HepG2 (cell line): ENCODE measurements around the gene NAPB. TPM values are rescaled to one million over a fixed set of nuclear protein-coding genes. Genes with fewer than 3 reads are reported as not detected.

Experiments
- ATF1 ChIP-seq: IDR thresholded peaks from 2 replicates; pipeline ENCODE4 v1.6.1; 2016; ENCODE audit warnings: mild to moderate bottlenecking, control low read depth
- CHCHD3 ChIP-seq: sonication (generic); formaldehyde crosslinking; IDR thresholded peaks from 2 replicates; pipeline ENCODE4 v1.8.0; 2022; ENCODE audit warnings: mild to moderate bottlenecking, missing genetic modification reagents, moderate library complexity
- ELK4 ChIP-seq: sonication (generic); formaldehyde crosslinking; IDR thresholded peaks from 2 replicates; pipeline ENCODE4 v1.9.0; 2021; ENCODE audit warnings: missing genetic modification reagents, borderline replicate concordance
- GATAD1 ChIP-seq: IDR thresholded peaks from 2 replicates; pipeline ENCODE4 v1.6.1; 2016; ENCODE audit warnings: missing genetic modification reagents, missing compliant biosample characterization
- HNF4G ChIP-seq, 2 experiments: sonication (generic) in 1 of 2; formaldehyde crosslinking in 1 of 2; IDR thresholded peaks; 2 replicates each; pipeline versions ENCODE4 v1.4.0 to v1.6.1; 2011 to 2020; ENCODE audit warnings: borderline replicate concordance in 2 of 2, low read depth in 2 of 2, mild to moderate bottlenecking in 2 of 2, low read length in 1 of 2, missing genetic modification reagents in 1 of 2, moderate library complexity in 1 of 2
- JUNB ChIP-seq: sonication (generic); formaldehyde crosslinking; IDR thresholded peaks from 2 replicates; pipeline ENCODE4 v1.8.0; 2022; ENCODE audit warnings: missing genetic modification reagents, mild to moderate bottlenecking, borderline replicate concordance
- KLF9 ChIP-seq: IDR thresholded peaks from 2 replicates; pipeline ENCODE4 v1.6.1; 2016; ENCODE audit warnings: low read depth
- NCOA2 ChIP-seq: sonication (generic); formaldehyde crosslinking; IDR thresholded peaks from 2 replicates; pipeline ENCODE4 v1.8.0; 2022; ENCODE audit warnings: inconsistent platforms
- RBM39 ChIP-seq: fragments of 200-400 bp; formaldehyde crosslinking; IDR thresholded peaks from one replicate; pipeline ENCODE4 v1.6.1; 2018; ENCODE audit warnings: antibody characterized with exemption, mild to moderate bottlenecking, low read depth, low read length; ENCODE audit not compliant: poor library complexity, severe bottlenecking
- RFXANK ChIP-seq: IDR thresholded peaks from 2 replicates; pipeline ENCODE4 v1.6.1; 2016
- SALL2 ChIP-seq: sonication (generic); formaldehyde crosslinking; IDR thresholded peaks from 2 replicates; pipeline ENCODE4 v1.8.1; 2023; ENCODE audit warnings: mild to moderate bottlenecking, missing genetic modification reagents, inconsistent platforms
- TFAP4 ChIP-seq: sonication (generic); IDR thresholded peaks from 2 replicates; pipeline ENCODE4 v1.6.1; 2016; ENCODE audit warnings: low read depth, borderline replicate concordance
- ZBTB1 ChIP-seq: sonication (generic); formaldehyde crosslinking; IDR thresholded peaks from 2 replicates; pipeline ENCODE4 v1.4.0; 2020; ENCODE audit warnings: missing genetic modification reagents, borderline replicate concordance
- ZBTB4 ChIP-seq: sonication (generic); formaldehyde crosslinking; IDR thresholded peaks from 2 replicates; pipeline ENCODE4 v1.4.0; 2020; ENCODE audit warnings: missing genetic modification reagents, mild to moderate bottlenecking, borderline replicate concordance
- ZFP37 ChIP-seq: sonication (generic); formaldehyde crosslinking; IDR thresholded peaks from 2 replicates; pipeline ENCODE4 v1.4.0; 2020; ENCODE audit warnings: missing genetic modification reagents, borderline replicate concordance
- ZIK1 ChIP-seq: sonication (generic); formaldehyde crosslinking; IDR thresholded peaks from 2 replicates; pipeline ENCODE4 v1.5.0; 2020; ENCODE audit warnings: mild to moderate bottlenecking, low read depth, missing genetic modification reagents, borderline replicate concordance
- ZNF550 ChIP-seq: sonication (generic); formaldehyde crosslinking; IDR thresholded peaks from 2 replicates; pipeline ENCODE4 v1.4.0; 2020; ENCODE audit warnings: mild to moderate bottlenecking, missing genetic modification reagents, borderline replicate concordance
- ZNF773 ChIP-seq: sonication (generic); formaldehyde crosslinking; IDR thresholded peaks from 2 replicates; pipeline ENCODE4 v1.4.0; 2020; ENCODE audit warnings: missing genetic modification reagents, borderline replicate concordance
- ZNF879 ChIP-seq: sonication (generic); formaldehyde crosslinking; IDR thresholded peaks from 2 replicates; pipeline ENCODE4 v1.8.1; 2023; ENCODE audit warnings: missing genetic modification reagents
- ZSCAN31 ChIP-seq: sonication (generic); formaldehyde crosslinking; IDR thresholded peaks from 2 replicates; pipeline ENCODE4 v1.5.0; 2020; ENCODE audit warnings: low read depth, mild to moderate bottlenecking, missing genetic modification reagents
- polyA plus RNA-seq, 8 experiments: library from polyadenylated mRNA; depleted of rRNA in 3 of 8; stranded (reverse) in 7 of 8; unstranded in 1 of 8; fragments of >200 nt; fragmentation: Illumina TruSeq in 4 of 8; extraction: Trizol in 4 of 8; gene quantifications; 2 replicates each; pipeline versions ENCODE4 v1.2.1 to v1.2.3, GENCODE V29; 2011 to 2016; ENCODE audit warnings: low read depth in 4 of 8, missing spikeins in 1 of 8, mixed read lengths in 1 of 8; ENCODE audit not compliant: insufficient read depth in 1 of 8
- total RNA-seq, 5 experiments: library from RNA; depleted of rRNA; stranded (reverse); fragments of >200 nt; fragmentation: Illumina TruSeq; extraction: Trizol; gene quantifications; 2 replicates each; pipeline ENCODE4 v1.2.3, GENCODE V29; 2016; ENCODE audit warnings: low read depth in 1 of 5

Gene NAPB
- total and polyA plus RNA-seq, 2 of the 13 experiments (the other 11 are each of a cell fraction or from before 2014, with no cell fraction given) = 15.2 to 16.1 TPM

- no peak for TF ChIP-seq ZNF879 (CRISPR knock-in tag)
- no peak for TF ChIP-seq RBM39
- no peak; the same call in 1 of the 2 replicates for TF ChIP-seq SALL2 (CRISPR knock-in tag)
- no peak for TF ChIP-seq TFAP4
- no peak; the same call in 1 of the 2 replicates for TF ChIP-seq KLF9 (CRISPR knock-in tag)
- no peak for TF ChIP-seq HNF4G (IDR thresholded peaks at IDR 0.05; ENCODE audit: borderline replicate concordance, low read depth, low read length)
- 0 out of 2 replicates have a peak, but pooled peaks have one; percentile 15 for TF ChIP-seq HNF4G (CRISPR knock-in tag; IDR thresholded peaks at IDR 0.05; ENCODE audit: borderline replicate concordance, low read depth)
- peak; percentile 40; the same call in 1 of the 2 replicates for TF ChIP-seq JUNB
- TF ChIP-seq CHCHD3 (CRISPR knock-in tag) = peak; percentile 89
- peak; percentile 36; the same call in 1 of the 2 replicates for TF ChIP-seq ELK4
- no peak for TF ChIP-seq ATF1 (CRISPR knock-in tag)
- TF ChIP-seq ZSCAN31 (CRISPR knock-in tag) = peak; percentile 71
- TF ChIP-seq GATAD1 (CRISPR knock-in tag) = no peak; the same call in 1 of the 2 replicates
- TF ChIP-seq ZFP37 = no peak; the same call in 1 of the 2 replicates
- TF ChIP-seq ZBTB1 (CRISPR knock-in tag) = peak; percentile 52
- no peak; the same call in 1 of the 2 replicates for TF ChIP-seq ZNF773 (CRISPR knock-in tag)
- peak; percentile 36; the same call in 1 of the 2 replicates for TF ChIP-seq ZIK1 (CRISPR knock-in tag)
- TF ChIP-seq ZNF550 (CRISPR knock-in tag) = 0 out of 2 replicates have a peak, but pooled peaks have one; percentile 29
- TF ChIP-seq RFXANK (CRISPR knock-in tag) = no peak
- TF ChIP-seq NCOA2 (CRISPR knock-in tag) = no peak
- peak; percentile 47 for TF ChIP-seq ZBTB4 (CRISPR knock-in tag)
These were observed 70.1 kb downstream of the NAPB start (continued) for GRCh38 chr20:23350904-23351838.
